PFSK-1 (cell line): ENCODE measurements around the gene MVP.

Experiments
- FOXP2 ChIP-seq: optimal IDR thresholded peaks from 2 replicates; pipeline ENCODE3; 2011; ENCODE audit warnings: borderline replicate concordance, control low read depth, inconsistent platforms; ENCODE audit not compliant: insufficient read depth; ENCODE audit errors: extremely low read length, extremely low read depth
- POLR2AphosphoS5 ChIP-seq: IDR thresholded peaks from 2 replicates; pipeline ENCODE4 v1.6.1; 2012; ENCODE audit warnings: low read depth, mild to moderate bottlenecking, control low read depth, low read length, moderate library complexity
- SIN3A ChIP-seq: IDR thresholded peaks from 2 replicates; pipeline ENCODE4 v1.6.1; 2012; ENCODE audit warnings: mild to moderate bottlenecking, low read length, moderate library complexity, borderline replicate concordance; ENCODE audit not compliant: insufficient read depth
- TAF1 ChIP-seq: IDR thresholded peaks from 2 replicates; pipeline ENCODE4 v1.6.1; 2012; ENCODE audit warnings: low read length, control low read depth, borderline replicate concordance; ENCODE audit not compliant: insufficient read depth
- TF ChIP-seq, protein P1 (sequence below), 2 experiments: IDR thresholded peaks; 2 replicates each; pipeline versions ENCODE4 v1.6.1 to v1.8.0; 2011 to 2012; ENCODE audit warnings: low read depth in 2 of 2, low read length in 2 of 2, control low read depth in 1 of 2, inconsistent platforms in 1 of 2, mild to moderate bottlenecking in 1 of 2, moderate library complexity in 1 of 2; ENCODE audit not compliant: insufficient read depth in 1 of 2

MVP gene

DNA sequence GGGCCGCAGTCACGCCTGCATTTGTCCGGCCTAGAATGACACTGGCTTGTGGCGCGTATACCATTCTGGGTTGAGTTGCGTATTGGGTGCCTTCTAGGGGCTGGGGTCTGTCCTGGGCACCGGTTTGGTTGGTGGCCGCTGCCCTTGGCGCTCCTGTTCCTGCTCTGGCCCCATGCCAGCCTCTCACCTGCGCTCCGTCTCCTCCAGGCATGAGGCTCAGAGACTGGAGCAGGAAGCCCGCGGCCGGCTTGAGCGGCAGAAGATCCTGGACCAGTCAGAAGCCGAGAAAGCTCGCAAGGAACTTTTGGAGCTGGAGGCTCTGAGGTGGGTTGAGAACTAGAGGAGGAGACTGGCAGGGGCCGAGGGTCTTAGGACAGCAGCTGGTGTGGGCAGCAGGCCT, 25.4 kb downstream of the MVP start:
- TF ChIP-seq SIN3A (no peak), TAF1 (no peak), POLR2AphosphoS5 (no peak), FOXP2 (no peak)
- TF ChIP-seq, protein P1, sequence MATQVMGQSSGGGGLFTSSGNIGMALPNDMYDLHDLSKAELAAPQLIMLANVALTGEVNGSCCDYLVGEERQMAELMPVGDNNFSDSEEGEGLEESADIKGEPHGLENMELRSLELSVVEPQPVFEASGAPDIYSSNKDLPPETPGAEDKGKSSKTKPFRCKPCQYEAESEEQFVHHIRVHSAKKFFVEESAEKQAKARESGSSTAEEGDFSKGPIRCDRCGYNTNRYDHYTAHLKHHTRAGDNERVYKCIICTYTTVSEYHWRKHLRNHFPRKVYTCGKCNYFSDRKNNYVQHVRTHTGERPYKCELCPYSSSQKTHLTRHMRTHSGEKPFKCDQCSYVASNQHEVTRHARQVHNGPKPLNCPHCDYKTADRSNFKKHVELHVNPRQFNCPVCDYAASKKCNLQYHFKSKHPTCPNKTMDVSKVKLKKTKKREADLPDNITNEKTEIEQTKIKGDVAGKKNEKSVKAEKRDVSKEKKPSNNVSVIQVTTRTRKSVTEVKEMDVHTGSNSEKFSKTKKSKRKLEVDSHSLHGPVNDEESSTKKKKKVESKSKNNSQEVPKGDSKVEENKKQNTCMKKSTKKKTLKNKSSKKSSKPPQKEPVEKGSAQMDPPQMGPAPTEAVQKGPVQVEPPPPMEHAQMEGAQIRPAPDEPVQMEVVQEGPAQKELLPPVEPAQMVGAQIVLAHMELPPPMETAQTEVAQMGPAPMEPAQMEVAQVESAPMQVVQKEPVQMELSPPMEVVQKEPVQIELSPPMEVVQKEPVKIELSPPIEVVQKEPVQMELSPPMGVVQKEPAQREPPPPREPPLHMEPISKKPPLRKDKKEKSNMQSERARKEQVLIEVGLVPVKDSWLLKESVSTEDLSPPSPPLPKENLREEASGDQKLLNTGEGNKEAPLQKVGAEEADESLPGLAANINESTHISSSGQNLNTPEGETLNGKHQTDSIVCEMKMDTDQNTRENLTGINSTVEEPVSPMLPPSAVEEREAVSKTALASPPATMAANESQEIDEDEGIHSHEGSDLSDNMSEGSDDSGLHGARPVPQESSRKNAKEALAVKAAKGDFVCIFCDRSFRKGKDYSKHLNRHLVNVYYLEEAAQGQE (IDR thresholded peaks at IDR 0.05; ENCODE audit: insufficient read depth in 1 of 2, low read depth in 2 of 2, low read length in 2 of 2), result no peak

DNA sequence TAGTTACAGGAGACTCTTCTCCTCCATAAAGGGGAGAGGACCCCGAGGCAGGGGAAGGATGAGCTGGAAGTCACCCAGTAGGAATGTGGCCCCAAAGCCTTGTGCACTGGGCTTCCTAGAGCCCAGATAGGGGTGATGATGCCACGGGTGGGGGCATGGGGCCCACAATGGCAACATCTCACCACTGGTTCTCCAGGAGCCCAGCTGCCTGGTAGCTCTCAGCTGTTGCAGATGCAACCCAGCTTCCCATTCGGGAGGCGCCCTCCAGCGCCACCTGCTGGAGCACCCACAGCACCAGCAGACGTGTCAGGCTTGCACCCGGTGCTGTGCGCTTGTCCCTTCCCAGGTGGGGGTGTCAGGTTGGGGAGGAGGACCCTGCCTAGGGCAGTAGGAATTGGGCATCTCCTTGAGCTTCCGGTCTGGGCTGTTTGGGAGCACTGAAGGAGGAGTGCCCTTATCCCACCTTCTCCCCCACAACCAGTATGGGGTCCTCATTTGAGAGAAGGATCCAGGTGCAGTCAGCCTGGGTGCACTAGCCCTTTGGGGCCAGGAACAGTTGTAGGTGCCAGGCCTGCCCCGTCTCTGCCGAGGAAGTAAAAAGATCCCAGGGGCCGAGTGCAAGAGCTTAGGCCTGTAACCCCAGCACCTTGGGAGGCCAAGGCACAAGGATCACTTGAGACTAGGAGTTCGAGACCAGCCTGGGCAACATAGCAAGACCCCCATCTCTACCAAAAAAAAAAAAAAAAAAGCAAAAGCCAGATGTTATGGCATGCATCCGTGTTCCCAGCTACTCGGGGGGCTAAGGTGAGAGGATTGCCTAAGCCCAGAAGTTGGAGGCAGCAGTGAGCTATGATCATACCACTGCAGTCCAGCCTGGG, 28.4 kb downstream of the MVP start:
- TF ChIP-seq TAF1 (no peak), POLR2AphosphoS5 (no peak), FOXP2 (no peak), SIN3A (no peak)
- TF ChIP-seq, protein P1 (IDR thresholded peaks at IDR 0.05; ENCODE audit: insufficient read depth in 1 of 2, low read depth in 2 of 2, low read length in 2 of 2), result no peak

DNA sequence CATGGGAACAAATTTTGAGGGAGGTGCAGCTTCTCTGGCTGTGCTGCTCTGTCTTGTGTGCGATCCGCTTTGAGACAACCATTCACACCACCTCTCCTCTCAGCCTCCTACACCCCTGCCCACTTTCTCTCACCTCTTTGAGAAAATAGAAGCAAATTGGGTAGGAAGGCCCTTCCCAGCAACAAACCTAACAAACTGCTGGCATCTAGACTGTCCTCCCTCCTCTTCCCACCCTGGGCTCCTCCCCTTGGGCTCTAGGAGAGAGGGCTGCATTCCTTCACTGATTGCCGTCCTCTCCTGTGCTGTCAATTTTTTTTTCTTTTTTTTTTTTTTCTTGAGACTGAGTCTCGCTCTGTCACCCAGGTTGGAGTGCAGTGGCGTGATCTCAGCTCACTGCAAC, 29.2 kb downstream of the MVP start:
- TF ChIP-seq SIN3A, result no peak
- TF ChIP-seq FOXP2, result no peak
- no peak for TF ChIP-seq TAF1
- TF ChIP-seq, protein P1 (IDR thresholded peaks at IDR 0.05; ENCODE audit: insufficient read depth in 1 of 2, low read depth in 2 of 2, low read length in 2 of 2), result no peak
- TF ChIP-seq POLR2AphosphoS5, result no peak

DNA sequence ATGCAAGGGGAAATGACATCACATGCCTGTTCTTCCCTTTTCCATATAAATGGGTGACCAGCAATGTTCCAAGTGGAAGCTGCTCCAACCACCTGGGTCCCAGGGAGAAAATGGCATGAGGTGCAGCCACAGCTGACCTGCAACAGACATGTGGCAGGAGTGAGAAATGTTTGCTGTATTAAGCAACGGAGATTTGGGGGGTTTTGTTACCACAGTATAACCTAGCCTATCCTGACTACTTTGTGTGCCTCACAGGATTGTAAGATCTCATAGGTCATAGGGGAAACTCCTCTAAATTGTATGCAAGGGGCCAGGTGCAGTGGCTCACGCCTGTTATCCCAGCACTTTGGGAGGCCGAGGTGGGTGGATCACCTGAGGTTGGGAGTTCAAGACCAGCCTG, 30.7 kb downstream of the MVP start:
- TF ChIP-seq, protein P1 (IDR thresholded peaks at IDR 0.05; ENCODE audit: insufficient read depth in 1 of 2, low read depth in 2 of 2, low read length in 2 of 2), result no peak
- TF ChIP-seq TAF1, result no peak
- TF ChIP-seq SIN3A, result no peak
- no peak for TF ChIP-seq FOXP2
- TF ChIP-seq POLR2AphosphoS5, result no peak

DNA sequence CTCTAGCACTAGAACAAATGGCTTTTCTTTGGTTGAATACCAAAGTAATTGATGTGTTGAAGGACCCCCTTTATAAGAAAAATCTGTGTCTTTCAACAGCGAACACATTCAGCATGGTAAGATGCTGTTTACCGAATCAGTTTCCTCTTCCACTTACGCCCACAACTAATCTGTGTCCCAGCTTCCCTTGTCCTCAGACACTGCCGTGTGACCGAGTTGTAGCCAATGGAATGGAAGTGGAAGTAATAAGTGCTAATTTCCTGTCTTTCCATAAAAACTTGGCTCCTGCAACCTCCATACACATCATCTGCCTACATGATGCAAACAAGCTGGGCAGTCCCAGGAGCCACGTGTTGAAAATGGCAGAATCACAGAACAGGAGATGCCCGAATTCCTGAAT, 32.4 kb downstream of the MVP start:
- TF ChIP-seq POLR2AphosphoS5, result peak; percentile 46; the same call in 1 of the 2 replicates
- TF ChIP-seq, protein P1 (IDR thresholded peaks at IDR 0.05; ENCODE audit: insufficient read depth in 1 of 2, low read depth in 2 of 2, low read length in 2 of 2), result no peak
- 0 out of 2 replicates have a peak, but pooled peaks have one; percentile 13 for TF ChIP-seq SIN3A
